Measurements from ENCODE around the gene TESPA1.
"Not testable (repeated sequence)": the region's sequence is repeated elsewhere in the genome, so short reads cannot be mapped to it uniquely, and the experiment has no call there.

The TESPA1 gene

DNA sequence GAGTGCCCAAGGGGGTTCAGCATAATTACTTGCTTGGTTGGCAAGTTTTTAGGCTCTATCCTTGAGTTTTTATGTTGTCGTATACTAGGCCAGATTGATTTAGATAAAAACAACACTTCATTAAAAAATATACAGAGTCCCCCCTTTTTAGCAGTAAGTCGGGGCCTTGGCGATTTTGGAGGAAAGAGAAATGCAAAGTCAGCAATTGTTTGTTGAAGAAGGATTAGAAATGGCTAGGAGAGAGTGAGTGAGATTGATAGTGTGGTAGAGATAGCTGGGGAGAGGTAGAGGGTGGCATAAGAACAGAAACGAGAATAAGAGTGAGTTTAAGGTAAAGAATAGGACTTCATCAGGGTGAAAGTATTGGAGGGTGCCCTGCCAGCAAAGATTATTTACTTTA, 41.3 kb downstream of the TESPA1 start:
- DNase-seq, result not testable (repeated sequence)

DNA sequence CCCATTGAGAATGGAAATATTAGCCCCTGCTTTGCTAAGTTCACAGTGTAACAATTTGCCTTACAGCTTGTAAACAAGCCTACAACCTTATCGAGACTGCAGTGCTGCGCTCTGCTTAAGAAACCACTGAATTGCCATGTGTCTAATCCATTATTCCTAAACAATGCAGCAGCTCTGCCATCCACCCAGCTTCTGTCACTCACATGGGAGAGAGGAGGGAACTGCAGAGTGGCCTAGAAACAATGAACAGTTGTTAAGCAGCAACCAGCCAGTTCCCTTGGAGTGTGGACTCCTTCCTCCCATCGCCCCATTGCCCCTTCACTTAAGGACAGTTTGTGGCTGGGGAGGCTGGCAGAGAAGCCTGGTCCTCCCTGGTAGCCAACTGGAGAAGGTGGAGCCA, 42.9 kb downstream of the TESPA1 start:
- DNase-seq, result no peak

DNA sequence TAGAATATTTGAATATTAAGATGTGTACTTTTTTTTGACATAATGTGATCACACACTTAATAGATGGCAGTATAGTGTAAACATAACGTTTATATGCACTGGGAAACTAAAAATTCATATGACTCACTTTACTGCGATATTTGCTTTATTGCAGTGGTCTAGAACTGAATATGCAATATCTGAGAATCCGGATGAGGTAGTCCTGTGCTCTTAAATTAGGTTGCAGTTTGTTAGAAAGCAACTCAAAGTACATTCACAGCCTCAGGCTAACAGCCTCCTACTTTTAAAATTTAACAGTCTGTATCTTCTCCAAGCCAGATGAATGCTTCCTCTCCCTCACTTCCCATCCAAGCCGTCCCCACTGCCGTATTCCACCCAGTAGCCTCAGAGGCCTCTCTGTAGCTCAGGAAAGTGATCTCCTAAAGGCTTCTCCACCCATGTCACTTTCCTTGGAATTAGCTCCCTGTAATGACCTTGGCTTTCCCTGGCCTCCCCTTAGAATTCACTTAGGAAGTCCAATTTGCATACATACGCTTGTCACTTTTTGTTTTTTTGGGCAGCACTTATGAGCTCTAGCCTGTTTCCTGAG, 43.7 kb downstream of the TESPA1 start:
- DNase-seq, result no peak

DNA sequence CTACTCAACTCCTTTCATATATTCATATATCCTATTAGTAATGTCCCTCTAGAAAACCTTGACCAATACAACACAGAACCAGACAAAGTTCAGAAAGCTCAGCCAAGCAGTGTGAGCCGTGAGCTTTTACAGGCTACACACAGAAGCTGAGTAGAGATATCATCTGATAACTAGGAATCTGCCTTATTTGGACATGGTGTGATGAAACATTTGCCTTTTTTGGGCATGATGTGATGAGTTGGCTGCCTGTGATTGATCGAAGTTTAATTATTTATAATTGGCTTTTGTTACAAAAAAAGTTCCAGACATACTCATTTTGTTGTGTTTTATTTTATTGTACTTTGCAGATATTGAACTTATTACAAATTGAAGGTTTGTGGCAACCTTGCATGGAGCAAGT, 46.6 kb downstream of the TESPA1 start:
- no peak for DNase-seq

- DNase-seq, result no peak
Measured at GRCh38 chr12:54937376-54937775, 47.2 kb downstream of the TESPA1 start.

GRCh38 chr12:54936736-54937135, 47.8 kb downstream of the TESPA1 start:
- no peak for DNase-seq

DNA sequence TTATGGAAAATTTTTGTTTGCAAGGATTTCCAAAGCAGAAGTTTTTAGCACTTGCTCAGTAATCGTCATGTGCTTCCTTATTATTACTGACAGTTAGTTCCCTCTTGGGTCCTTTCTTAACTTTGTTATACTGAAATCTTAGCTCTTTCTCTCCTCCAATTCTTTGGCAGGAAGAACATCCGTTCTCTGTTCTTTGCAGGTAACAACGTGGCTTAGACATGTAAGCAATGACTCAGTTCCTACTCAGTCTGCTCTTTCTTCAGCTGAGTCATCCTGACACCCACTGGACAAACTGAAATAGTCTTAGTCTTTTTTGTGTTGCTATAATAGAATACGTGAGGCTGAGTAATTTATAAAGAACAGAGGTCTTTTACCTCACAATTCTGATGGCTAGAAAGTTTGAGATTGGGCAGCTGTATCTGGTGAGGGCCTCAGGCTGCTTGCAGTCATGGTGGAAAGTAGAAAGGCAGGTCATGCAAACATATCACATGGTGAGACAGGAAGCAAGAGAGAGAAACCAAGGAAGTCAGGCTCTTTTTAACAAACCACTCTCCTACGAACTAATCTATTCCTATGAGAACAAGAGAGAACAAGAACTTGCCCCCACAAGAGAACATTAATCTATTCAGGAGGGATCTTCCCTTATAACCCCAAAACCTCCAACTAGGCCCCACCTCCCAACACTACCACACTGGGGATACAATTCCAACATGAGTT, 49.2 kb downstream of the TESPA1 start:
- DNase-seq, result peak; percentile 67 to 68

- DNase-seq, result no peak
Measured at GRCh38 chr12:54934419-54934818, 50.1 kb downstream of the TESPA1 start.

DNA sequence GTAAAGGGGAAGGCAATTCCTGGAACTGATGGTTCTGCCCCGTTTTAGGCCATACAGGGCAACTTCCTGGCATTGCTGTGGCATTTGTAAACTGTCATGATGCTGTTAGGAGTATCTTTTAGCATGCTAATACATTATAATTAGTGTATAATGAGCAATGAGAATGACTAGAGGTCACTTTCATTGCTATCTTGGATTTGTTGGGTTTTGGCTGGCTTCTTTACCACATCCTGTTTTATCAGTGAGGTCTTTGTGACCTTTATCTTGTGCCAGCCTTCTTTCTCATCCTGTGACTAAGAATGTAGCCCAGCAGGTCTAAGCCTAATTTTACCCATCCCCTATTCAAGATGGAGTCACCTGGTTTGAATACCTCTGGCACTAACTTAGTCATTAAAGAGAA, 51.2 kb downstream of the TESPA1 start:
- no peak for DNase-seq

DNA sequence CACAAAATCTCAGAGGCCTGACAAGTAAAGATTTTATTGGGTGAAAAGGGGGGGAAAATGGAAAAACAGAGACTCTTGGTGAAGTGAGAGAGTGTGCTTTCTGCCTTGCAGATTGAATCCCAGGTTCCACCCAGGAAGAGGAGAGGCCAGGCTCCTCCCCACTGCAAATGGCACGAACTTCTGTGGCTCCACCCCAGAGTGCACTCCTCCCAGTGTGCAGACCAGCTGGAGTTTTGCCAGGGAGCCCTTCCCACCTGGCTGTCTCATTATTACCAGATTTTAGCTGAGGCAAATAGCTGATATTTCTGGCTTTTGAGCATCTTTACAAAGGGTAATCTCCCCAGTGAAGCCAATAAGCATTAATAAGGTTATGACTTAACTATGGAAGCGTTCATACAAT, 51.9 kb downstream of the TESPA1 start:
- DNase-seq, result no peak

GRCh38 chr12:54932038-54932437, 52.5 kb downstream of the TESPA1 start:
- DNase-seq, result no peak

GRCh38 chr12:54929998-54930397, 54.6 kb downstream of the TESPA1 start:
- DNase-seq, result no peak

DNA sequence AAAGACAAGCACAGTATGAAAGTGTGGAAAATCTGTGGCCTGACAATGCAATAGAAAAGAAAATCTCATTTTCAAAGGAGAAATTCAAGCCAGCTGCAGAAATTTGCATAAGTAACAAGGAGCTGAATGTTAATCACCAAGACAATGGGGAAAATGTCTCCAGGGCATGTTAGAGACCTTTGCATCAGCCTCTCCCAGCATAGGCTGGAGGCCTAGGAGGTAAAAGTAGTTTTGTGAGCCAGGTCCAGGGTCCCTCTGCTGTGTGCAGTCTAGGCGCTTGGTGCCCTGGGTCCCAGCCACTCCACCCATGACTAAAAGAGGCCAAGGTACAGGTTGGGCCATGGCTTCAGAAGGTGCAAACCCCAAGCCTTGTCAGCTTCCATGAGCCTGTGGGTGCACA, 58.3 kb downstream of the TESPA1 start:
- no peak for DNase-seq

DNA sequence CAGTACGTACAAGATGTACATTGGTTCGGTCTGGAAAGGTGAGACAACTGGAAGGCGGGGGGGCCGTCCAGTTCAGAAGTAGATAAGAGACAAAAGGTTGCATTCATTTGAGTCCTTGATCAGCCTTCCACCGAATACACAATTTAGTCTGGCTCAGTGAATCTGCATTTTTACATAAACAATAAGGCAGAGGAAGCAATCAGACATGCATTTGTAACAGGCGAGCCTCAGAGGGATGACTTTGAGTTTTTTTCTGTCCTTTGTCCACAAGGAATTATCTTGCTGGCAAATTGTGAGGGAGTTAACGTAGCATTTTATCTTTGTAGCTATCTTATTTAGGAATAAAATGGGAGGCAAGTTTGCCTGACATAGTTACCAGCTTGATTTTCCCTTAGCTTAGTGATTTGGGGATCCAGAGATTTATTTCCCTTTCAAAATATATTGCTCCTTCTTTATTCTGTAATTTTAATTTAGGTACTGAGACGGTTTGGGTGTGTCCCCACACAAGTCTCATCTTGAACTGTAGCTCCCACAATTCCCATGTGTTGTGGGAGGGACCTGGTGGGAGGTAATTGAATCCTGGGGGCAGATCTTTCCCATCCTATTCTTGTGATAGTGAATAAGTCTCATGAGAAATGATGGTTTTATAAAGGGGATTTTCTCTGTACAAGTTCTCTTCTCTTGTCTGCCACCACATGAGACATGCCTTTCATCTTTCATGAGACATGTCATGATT, 59.4 kb downstream of the TESPA1 start:
- no peak for DNase-seq

DNA sequence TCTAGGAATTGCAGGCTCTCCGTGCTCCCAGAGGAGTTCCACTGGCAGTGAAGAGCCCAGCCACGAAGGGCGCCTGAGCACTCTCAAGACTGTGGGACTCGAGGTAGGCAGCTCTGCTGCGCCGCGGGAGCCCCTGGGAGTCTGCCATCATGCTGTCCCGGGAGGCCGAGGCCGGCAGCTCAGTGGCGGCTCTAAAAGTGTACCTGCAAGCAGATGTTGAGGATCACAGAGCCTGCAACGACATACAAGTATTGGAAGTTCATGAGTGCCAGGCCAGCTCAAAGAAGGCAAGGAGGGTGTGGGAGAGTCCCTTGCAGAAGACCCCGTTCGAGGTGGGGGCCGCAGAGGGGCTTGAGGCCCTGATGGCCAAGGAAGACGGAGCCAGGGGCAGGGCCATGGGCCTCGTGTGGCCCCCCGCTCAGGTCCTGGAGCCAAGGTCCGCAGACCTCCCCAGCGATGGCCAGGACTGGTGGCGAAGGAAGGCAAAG, 67.5 kb downstream of the TESPA1 start:
- DNase-seq, result no peak

Data from AML-193 (cell line).